ENCODE results near the gene TMX2.
"Not testable (repeated sequence)": the region's sequence is repeated elsewhere in the genome, so short reads cannot be mapped to it uniquely, and the experiment has no call there.

Gene TMX2

GRCh38 chr11:57716726-57717125, 4.3 kb downstream of the TMX2 start:
- DNase-seq = not testable (repeated sequence)

- DNase-seq = no peak
Observed at GRCh38 chr11:57727185-57727584, 14.8 kb downstream of the TMX2 start.

GRCh38 chr11:57728829-57729228, 16.4 kb downstream of the TMX2 start:
- no peak for DNase-seq

- DNase-seq = no peak
Observed at GRCh38 chr11:57729479-57729878, 17.1 kb downstream of the TMX2 start.

- DNase-seq = no peak
Observed at GRCh38 chr11:57732661-57733060, 20.3 kb downstream of the TMX2 start.

- no peak for DNase-seq
Observed at GRCh38 chr11:57735619-57736298, 23.4 kb downstream of the TMX2 start.

GRCh38 chr11:57741132-57742086, 29.0 kb downstream of the TMX2 start, which contains the start of gene SELENOH:
Gene SELENOH, plus strand, starts transcription at chr11:57741491. Its CDS starts 105 bp downstream, at chr11:57741596.
- DNase-seq = peak; percentile 91

- no peak for DNase-seq
Observed at GRCh38 chr11:57742087-57742452, 29.7 kb downstream of the TMX2 start.

- DNase-seq = no peak
Observed at GRCh38 chr11:57744357-57744756, 32.0 kb downstream of the TMX2 start.

GRCh38 chr11:57745206-57745605, 32.8 kb downstream of the TMX2 start:
- no peak for DNase-seq

- no peak for DNase-seq
Observed at GRCh38 chr11:57746920-57747319, 34.5 kb downstream of the TMX2 start.

- DNase-seq = no peak
Observed at GRCh38 chr11:57751176-57751575, 38.8 kb downstream of the TMX2 start.

- DNase-seq = peak; percentile 23
Observed at GRCh38 chr11:57751676-57752253, 39.4 kb downstream of the TMX2 start, which contains the start of gene BTBD18. Gene BTBD18, minus strand, starts transcription at chr11:57751819. Its CDS starts 631 bp downstream, at chr11:57751188.

GRCh38 chr11:57752954-57753353, 40.6 kb downstream of the TMX2 start:
- DNase-seq = no peak

GRCh38 chr11:57758174-57758573, 45.8 kb downstream of the TMX2 start:
- no peak for DNase-seq

- no peak for DNase-seq
Observed at GRCh38 chr11:57761301-57762234, 49.2 kb downstream of the TMX2 start, which contains the start of gene CTNND1. Gene CTNND1, plus strand, starts transcription at chr11:57761802. Its CDS starts 29,677 bp downstream, at chr11:57791479.

- no peak for DNase-seq
Observed at GRCh38 chr11:57762235-57762861, 50.0 kb downstream of the TMX2 start.

- no peak for DNase-seq
Observed at GRCh38 chr11:57763568-57763967, 51.2 kb downstream of the TMX2 start.

- DNase-seq = no peak
Observed at GRCh38 chr11:57764021-57764420, 51.6 kb downstream of the TMX2 start.

- no peak for DNase-seq
Observed at GRCh38 chr11:57764566-57764965, 52.2 kb downstream of the TMX2 start.

GRCh38 chr11:57764972-57765371, 52.6 kb downstream of the TMX2 start:
- no peak for DNase-seq

GRCh38 chr11:57770793-57771192, 58.4 kb downstream of the TMX2 start:
- no peak for DNase-seq

All from CD4-positive, alpha-beta T cell treated with Interleukin-17A for 4 hours (primary cell).